K562 (cell line): ENCODE results near the gene GAB1.

ENCODE experiments used
- ELF1 ChIP-seq: fragments of 200-800 bp; sonication (Bioruptor generic); IDR thresholded peaks from 2 replicates; pipeline ENCODE4 v1.6.1; 2016; ENCODE audit warnings: missing genetic modification characterization, missing compliant biosample characterization
- GTF2F1 ChIP-seq: IDR thresholded peaks from 2 replicates; pipeline ENCODE4 v1.6.1; 2011; ENCODE audit warnings: low read depth, low read length, improper control_type of control experiment
- PYGO2 ChIP-seq: fragments of 450-650 bp; IDR thresholded peaks from 2 replicates; pipeline ENCODE4 v1.6.1; 2016; ENCODE audit warnings: mild to moderate bottlenecking, missing genetic modification characterization, moderate library complexity, missing compliant biosample characterization
- TF ChIP-seq, protein P1 (sequence below): fragments of 450-650 bp; formaldehyde crosslinking; IDR thresholded peaks from 2 replicates; pipeline ENCODE4 v1.4.0; 2020; ENCODE audit warnings: mild to moderate bottlenecking, moderate library complexity
- TF ChIP-seq, protein P2 (sequence below): sonication (generic); formaldehyde crosslinking; IDR thresholded peaks from 2 replicates; pipeline ENCODE4 v1.9.0; 2022; ENCODE audit warnings: mild to moderate bottlenecking, missing genetic modification reagents
- TF ChIP-seq, protein P3 (sequence below), 3 experiments: IDR thresholded peaks in 2 of 3; conservative IDR thresholded peaks in 1 of 3; 2 replicates each; pipeline ENCODE4 v1.5.1; 2011 to 2012; ENCODE audit warnings: low read length in 3 of 3, mild to moderate bottlenecking in 3 of 3, control low read depth in 2 of 3, improper control_type of control experiment in 1 of 3, inconsistent platforms in 1 of 3, low read depth in 1 of 3, mixed read lengths in 1 of 3, moderate library complexity in 1 of 3; ENCODE audit not compliant: insufficient read depth in 2 of 3

DNA sequence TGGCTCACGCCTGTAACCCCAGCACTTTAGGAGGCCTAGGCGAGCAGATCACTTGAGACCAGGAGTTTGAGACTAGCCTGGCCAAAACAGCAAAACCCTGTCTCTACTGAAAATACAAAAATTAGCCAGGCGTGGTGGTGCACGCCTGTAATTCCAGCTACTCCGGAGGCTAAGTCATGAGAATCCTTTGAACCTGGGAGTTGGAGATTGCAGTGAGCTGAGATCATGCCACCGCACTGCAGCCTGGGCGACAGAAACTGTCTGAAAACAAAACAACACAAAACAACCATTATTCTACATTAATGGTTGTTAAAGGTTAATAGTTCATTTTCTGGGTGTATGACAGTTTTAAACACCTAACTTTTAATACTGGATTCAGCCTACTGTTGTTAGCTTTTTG, 175.2 kb downstream of the GAB1 start:
- TF ChIP-seq PYGO2 (no peak), GTF2F1 (no peak), ELF1 (tag) (no peak)
- TF ChIP-seq, protein P1, sequence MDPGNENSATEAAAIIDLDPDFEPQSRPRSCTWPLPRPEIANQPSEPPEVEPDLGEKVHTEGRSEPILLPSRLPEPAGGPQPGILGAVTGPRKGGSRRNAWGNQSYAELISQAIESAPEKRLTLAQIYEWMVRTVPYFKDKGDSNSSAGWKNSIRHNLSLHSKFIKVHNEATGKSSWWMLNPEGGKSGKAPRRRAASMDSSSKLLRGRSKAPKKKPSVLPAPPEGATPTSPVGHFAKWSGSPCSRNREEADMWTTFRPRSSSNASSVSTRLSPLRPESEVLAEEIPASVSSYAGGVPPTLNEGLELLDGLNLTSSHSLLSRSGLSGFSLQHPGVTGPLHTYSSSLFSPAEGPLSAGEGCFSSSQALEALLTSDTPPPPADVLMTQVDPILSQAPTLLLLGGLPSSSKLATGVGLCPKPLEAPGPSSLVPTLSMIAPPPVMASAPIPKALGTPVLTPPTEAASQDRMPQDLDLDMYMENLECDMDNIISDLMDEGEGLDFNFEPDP (CRISPR knock-in tag): no peak
- TF ChIP-seq, protein P2, sequence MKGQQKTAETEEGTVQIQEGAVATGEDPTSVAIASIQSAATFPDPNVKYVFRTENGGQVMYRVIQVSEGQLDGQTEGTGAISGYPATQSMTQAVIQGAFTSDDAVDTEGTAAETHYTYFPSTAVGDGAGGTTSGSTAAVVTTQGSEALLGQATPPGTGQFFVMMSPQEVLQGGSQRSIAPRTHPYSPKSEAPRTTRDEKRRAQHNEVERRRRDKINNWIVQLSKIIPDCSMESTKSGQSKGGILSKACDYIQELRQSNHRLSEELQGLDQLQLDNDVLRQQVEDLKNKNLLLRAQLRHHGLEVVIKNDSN (CRISPR knock-in tag): no peak
- TF ChIP-seq, protein P3, sequence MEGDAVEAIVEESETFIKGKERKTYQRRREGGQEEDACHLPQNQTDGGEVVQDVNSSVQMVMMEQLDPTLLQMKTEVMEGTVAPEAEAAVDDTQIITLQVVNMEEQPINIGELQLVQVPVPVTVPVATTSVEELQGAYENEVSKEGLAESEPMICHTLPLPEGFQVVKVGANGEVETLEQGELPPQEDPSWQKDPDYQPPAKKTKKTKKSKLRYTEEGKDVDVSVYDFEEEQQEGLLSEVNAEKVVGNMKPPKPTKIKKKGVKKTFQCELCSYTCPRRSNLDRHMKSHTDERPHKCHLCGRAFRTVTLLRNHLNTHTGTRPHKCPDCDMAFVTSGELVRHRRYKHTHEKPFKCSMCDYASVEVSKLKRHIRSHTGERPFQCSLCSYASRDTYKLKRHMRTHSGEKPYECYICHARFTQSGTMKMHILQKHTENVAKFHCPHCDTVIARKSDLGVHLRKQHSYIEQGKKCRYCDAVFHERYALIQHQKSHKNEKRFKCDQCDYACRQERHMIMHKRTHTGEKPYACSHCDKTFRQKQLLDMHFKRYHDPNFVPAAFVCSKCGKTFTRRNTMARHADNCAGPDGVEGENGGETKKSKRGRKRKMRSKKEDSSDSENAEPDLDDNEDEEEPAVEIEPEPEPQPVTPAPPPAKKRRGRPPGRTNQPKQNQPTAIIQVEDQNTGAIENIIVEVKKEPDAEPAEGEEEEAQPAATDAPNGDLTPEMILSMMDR (IDR thresholded peaks at IDR 0.05 in 2 of 3, conservative IDR thresholded peaks at IDR 0.05 in 1 of 3; ENCODE audit: insufficient read depth in 2 of 3, low read depth in 1 of 3, low read length in 3 of 3): no peak
